Suprapubic skin (tissue), 3 donors: ENCODE measurements around the gene CDH4.

ENCODE experiments used
- CTCF ChIP-seq, 2 donors: fragments of 200-600 bp in 1 of 2; fragments of 450-650 bp in 1 of 2; sonication (generic) in 1 of 2; IDR thresholded peaks; one replicate each; pipeline ENCODE4 v1.5.1; 2016 to 2019; ENCODE audit warnings: antibody characterized with exemption in 2 of 2, mild to moderate bottlenecking in 1 of 2, moderate library complexity in 1 of 2
- POLR2AphosphoS5 ChIP-seq, 3 donors: sonication (generic); formaldehyde crosslinking; IDR thresholded peaks; one replicate each; pipeline ENCODE4 v1.6.1; 2017; ENCODE audit warnings: antibody characterized with exemption in 3 of 3

DNA sequence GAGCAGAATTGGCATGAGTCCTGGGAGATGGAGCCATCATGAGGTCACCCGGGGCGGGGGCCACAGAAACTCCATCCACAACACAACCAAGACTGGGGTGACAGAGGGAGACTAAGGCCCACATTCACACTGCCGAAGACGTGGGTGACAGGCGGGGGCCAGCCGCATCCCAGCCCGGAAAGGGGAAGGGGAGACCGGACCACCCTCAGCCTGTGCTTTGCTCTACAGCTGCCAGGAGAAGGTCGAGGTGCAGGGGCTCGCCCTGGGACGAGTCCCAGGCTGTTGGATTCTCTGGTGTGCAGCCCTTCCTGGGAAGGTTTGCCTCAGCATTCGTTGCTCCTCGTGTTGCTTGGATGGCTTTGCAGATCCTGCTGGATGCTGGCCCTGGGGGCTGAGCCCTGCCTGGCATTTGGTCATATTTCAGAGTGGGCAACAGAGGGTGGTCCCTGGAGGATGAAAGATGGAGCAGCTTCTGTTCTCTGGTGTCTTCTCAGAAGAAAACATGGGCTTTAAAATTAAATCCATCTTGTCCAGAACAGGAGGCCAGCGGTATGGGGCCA lies 484.8 kb downstream of the CDH4 start:
- TF ChIP-seq CTCF (IDR thresholded peaks at IDR 0.05) (no peak), POLR2AphosphoS5 (IDR thresholded peaks at IDR 0.05) (no peak)
